OCI-LY7 (cell line): ENCODE results near the gene UTP18. TPM values are rescaled to one million over a fixed set of nuclear protein-coding genes. Genes with fewer than 3 reads are reported as not detected.
"Not testable (repeated sequence)": the region's sequence is repeated elsewhere in the genome, so short reads cannot be mapped to it uniquely, and the experiment has no call there.

Experiments
- BruUV-seq: library from RNA; stranded (reverse); fragments of 400-500 nt; replicated peaks from 2 replicates; lab custom pipeline; 2021; lab: Mats Ljungman, UMichigan
- CTCF ChIA-PET: fragments of 300-600 bp; sonication (Branson Sonifier 250); formaldehyde crosslinking; loops from one replicate; lab custom pipeline; 2022; ENCODE audit warnings: antibody characterized with exemption; ENCODE audit not compliant: unreplicated experiment; lab: Charles Lee
- POLR2A ChIA-PET: fragments of 300-600 bp; sonication (Branson Sonifier 250); formaldehyde crosslinking; loops from one replicate; lab custom pipeline; 2022; ENCODE audit warnings: antibody characterized with exemption; lab: Charles Lee
- DNase-seq: peaks from one replicate; pipeline ENCODE4 v3.0.0-alpha.2; 2015; ENCODE audit warnings: low spot score
- H2AFZ ChIP-seq: fragments of 200-600 bp; sonication (generic), shearing (Covaris generic); 2 replicates; pipeline ENCODE4 v1.6.1; 2014; ENCODE audit warnings: mild to moderate bottlenecking, antibody characterized with exemption, low read length, moderate library complexity
- H3K27ac ChIP-seq: fragments of 200-600 bp; sonication (generic); 2 replicates; pipeline ENCODE4 v1.5.1; 2014; ENCODE audit warnings: mixed run types, low read depth, mild to moderate bottlenecking, moderate library complexity, low read length, inconsistent platforms; ENCODE audit not compliant: poor library complexity, severe bottlenecking
- H3K36me3 ChIP-seq: fragments of 200-600 bp; sonication (generic); 2 replicates; pipeline ENCODE4 v1.6.1; 2014; ENCODE audit warnings: mild to moderate bottlenecking, antibody characterized with exemption, low read length, moderate library complexity, mixed read lengths; ENCODE audit not compliant: insufficient read depth
- H3K4me1 ChIP-seq: fragments of 200-600 bp; sonication (generic); 2 replicates; pipeline ENCODE4 v1.5.1; 2014; ENCODE audit warnings: mild to moderate bottlenecking, low read length; ENCODE audit not compliant: insufficient read depth, poor library complexity, severe bottlenecking
- H3K4me2 ChIP-seq: fragments of 200-600 bp; sonication (generic); 2 replicates; pipeline ENCODE4 v1.6.1; 2014; ENCODE audit warnings: mild to moderate bottlenecking, low read length
- H3K4me3 ChIP-seq: fragments of 200-600 bp; sonication (generic); 2 replicates; pipeline ENCODE4 v1.5.1; 2014; ENCODE audit warnings: mild to moderate bottlenecking, low read depth, low read length; ENCODE audit not compliant: poor library complexity, severe bottlenecking
- H3K79me2 ChIP-seq: fragments of 200-600 bp; sonication (generic); 2 replicates; pipeline ENCODE4 v1.6.1; 2016; ENCODE audit warnings: low read depth, mild to moderate bottlenecking, low read length, moderate library complexity, mixed read lengths; ENCODE audit not compliant: insufficient read depth
- H3K9me2 ChIP-seq: fragments of 200-600 bp; sonication (generic); 2 replicates; pipeline ENCODE4 v1.6.1; 2016; ENCODE audit warnings: mild to moderate bottlenecking, low read length, mixed read lengths; ENCODE audit not compliant: insufficient read depth
- H3K9me3 ChIP-seq: fragments of 200-600 bp; sonication (generic); 2 replicates; pipeline ENCODE4 v1.6.1; 2014; ENCODE audit warnings: mild to moderate bottlenecking, mixed run types, low read length, mixed read lengths
- H4K20me1 ChIP-seq: fragments of 200-600 bp; sonication (generic); 2 replicates; pipeline ENCODE4 v1.6.1; 2014; ENCODE audit warnings: mild to moderate bottlenecking, antibody characterized with exemption, low read length, moderate library complexity, mixed read lengths; ENCODE audit not compliant: insufficient read depth
- CTCF ChIP-seq: fragments of 200-600 bp; sonication (generic); conservative IDR thresholded peaks from 2 replicates; pipeline ENCODE4 v1.5.1; 2014; ENCODE audit warnings: mild to moderate bottlenecking, antibody characterized with exemption, low read length, moderate library complexity, mixed read lengths
- EZH2phosphoT487 ChIP-seq: fragments of 200-600 bp; sonication (generic); IDR thresholded peaks from 2 replicates; pipeline ENCODE4 v1.6.1; 2018; ENCODE audit warnings: low read depth, borderline replicate concordance, mild to moderate bottlenecking, mixed run types, antibody characterized with exemption, low read length, moderate library complexity, mixed read lengths
- intact Hi-C: fragments of 100-400 bp; cut with micrococcal nuclease; formaldehyde crosslinking; loops from one replicate; pipeline ENCODE4 v1.10.0; 2022; ENCODE audit not compliant: unreplicated experiment
- total RNA-seq, 2 experiments: library from RNA; depleted of rRNA in 1 of 2; stranded (reverse); fragments of >200 nt in 1 of 2; shearing (Covaris generic) in 1 of 2; gene quantifications; 2 replicates each; pipeline ENCODE4 v1.2.3, GENCODE V29; 2014 to 2022

UTP18 gene
- total RNA-seq, 2 experiments from 2014 or later, result 58.1 to 68.3 TPM

- DNase-seq, result no peak
- Histone ChIP-seq H3K4me2 (no peak overlapping the region), H3K4me1 (no peaks in the 10 kb centered on the region), H3K4me3 (no peak overlapping the region), H3K79me2 (no peaks in the 10 kb centered on the region), H3K9me3 (no peaks in the 10 kb centered on the region), H4K20me1 (no peaks in the 10 kb centered on the region), H3K9me2 (no peaks in the 10 kb centered on the region), H3K27ac (no peak overlapping the region), H2AFZ (no peak overlapping the region), H3K36me3 (peaks cover 93% of the 10 kb centered on the region)
- CTCF ChIA-PET, result no interaction called here
- no TSS peak for BruUV-seq
- TF ChIP-seq CTCF (no peak), EZH2phosphoT487 (no peak)
- intact Hi-C loops, result no loop called here
- POLR2A ChIA-PET, result no interaction called here
These were observed 18.8 kb downstream of the UTP18 start for GRCh38 chr17:51279183-51279582.

GRCh38 chr17:51287412-51287811 lies 27.1 kb downstream of the UTP18 start:
- no peaks in the 10 kb centered on the region for H3K9me3 ChIP-seq
- DNase-seq, result no peak
- H3K79me2 ChIP-seq, result no peaks in the 10 kb centered on the region
- no peaks in the 10 kb centered on the region for H3K4me1 ChIP-seq
- ChIA-PET CTCF (no interaction called here), POLR2A (no interaction called here)
- no peak overlapping the region for H3K27ac ChIP-seq
- H3K4me2 ChIP-seq, result no peak overlapping the region
- no peaks in the 10 kb centered on the region for H3K9me2 ChIP-seq
- BruUV-seq, result no TSS peak
- no peaks in the 10 kb centered on the region for H4K20me1 ChIP-seq
- no peak for TF ChIP-seq EZH2phosphoT487
- no peak for TF ChIP-seq CTCF
- peaks cover 94% of the 10 kb centered on the region for H3K36me3 ChIP-seq
- H3K4me3 ChIP-seq, result no peak overlapping the region
- no peak overlapping the region for H2AFZ ChIP-seq
- intact Hi-C loops, result no loop called here

- POLR2A ChIA-PET, result no interaction called here
- Histone ChIP-seq H3K4me3 (no peak overlapping the region), H4K20me1 (no peaks in the 10 kb centered on the region), H3K4me2 (no peak overlapping the region), H3K9me2 (no peaks in the 10 kb centered on the region), H3K4me1 (no peaks in the 10 kb centered on the region), H3K79me2 (no peaks in the 10 kb centered on the region), H3K36me3 (peaks cover 97% of the 10 kb centered on the region), H2AFZ (no peak overlapping the region), H3K9me3 (no peaks in the 10 kb centered on the region), H3K27ac (no peak overlapping the region)
- no TSS peak for BruUV-seq
- DNase-seq, result no peak
- intact Hi-C loops, result loop anchor here (10.0 kb wide), 1 partner anchor 245 kb away; no protein-coding TSS in a partner anchor
- no peak for TF ChIP-seq EZH2phosphoT487
- no peak for TF ChIP-seq CTCF
- CTCF ChIA-PET, result no interaction called here
These were observed 29.4 kb downstream of the UTP18 start for GRCh38 chr17:51289696-51290111.

GRCh38 chr17:51294338-51294737 lies 34.0 kb downstream of the UTP18 start:
- H3K9me2 ChIP-seq, POLR2A ChIA-PET, H3K27ac ChIP-seq, H2AFZ ChIP-seq, H3K9me3 ChIP-seq, CTCF ChIA-PET, H3K79me2 ChIP-seq, BruUV-seq, H3K4me2 ChIP-seq, H3K4me3 ChIP-seq, H4K20me1 ChIP-seq, DNase-seq, H3K4me1 ChIP-seq: not testable (repeated sequence)
- peaks cover 90% of the 10 kb centered on the region for H3K36me3 ChIP-seq
- intact Hi-C loops, result loop anchor here (10.0 kb wide), 1 partner anchor 240 kb away; no protein-coding TSS in a partner anchor
